Hepatocyte (in vitro differentiated cells): ENCODE data around the gene NYNRIN. TPM values are rescaled to one million over a fixed set of nuclear protein-coding genes. Genes with fewer than 3 reads are reported as not detected.

Source experiments
- DNase-seq: peaks from one replicate; pipeline ENCODE4 v3.0.0-alpha.2; 2016; ENCODE audit warnings: low spot score
- H2AFZ ChIP-seq: fragments of 200-600 bp; sonication (generic); 2 replicates; pipeline ENCODE4 v1.6.0; 2016; ENCODE audit warnings: antibody characterized with exemption, mild to moderate bottlenecking
- H3K27ac ChIP-seq: fragments of 200-600 bp; sonication (generic); 2 replicates; pipeline ENCODE4 v1.5.1; 2016; ENCODE audit warnings: mild to moderate bottlenecking
- H3K27me3 ChIP-seq: fragments of 200-600 bp; sonication (generic); 2 replicates; pipeline ENCODE4 v1.6.1; 2016
- H3K36me3 ChIP-seq: fragments of 200-600 bp; sonication (generic); replicated peaks from 2 replicates; pipeline ENCODE4 v1.5.1; 2016; ENCODE audit warnings: low read depth; ENCODE audit not compliant: insufficient read depth
- H3K4me1 ChIP-seq: fragments of 200-600 bp; sonication (generic); 2 replicates; pipeline ENCODE4 v1.5.1; 2016; ENCODE audit warnings: mild to moderate bottlenecking, moderate library complexity; ENCODE audit not compliant: insufficient read depth
- H3K4me2 ChIP-seq: fragments of 200-600 bp; sonication (generic); 2 replicates; pipeline ENCODE4 v1.6.0; 2016
- H3K4me3 ChIP-seq: fragments of 200-600 bp; sonication (generic); 2 replicates; pipeline ENCODE4 v1.5.1; 2016; ENCODE audit warnings: mild to moderate bottlenecking
- H3K79me2 ChIP-seq: fragments of 200-600 bp; sonication (generic); 2 replicates; pipeline ENCODE4 v1.6.0; 2017; ENCODE audit warnings: mild to moderate bottlenecking
- H3K9me2 ChIP-seq: fragments of 200-600 bp; sonication (generic); replicated peaks from 2 replicates; pipeline ENCODE4 v1.6.0; 2017; ENCODE audit warnings: mild to moderate bottlenecking; ENCODE audit not compliant: insufficient read depth
- H3K9me3 ChIP-seq: fragments of 200-600 bp; sonication (generic); 2 replicates; pipeline ENCODE4 v1.5.1; 2016; ENCODE audit warnings: low read depth, mild to moderate bottlenecking
- H4K20me1 ChIP-seq: fragments of 200-600 bp; sonication (generic); 2 replicates; pipeline ENCODE4 v1.6.0; 2016; ENCODE audit warnings: mild to moderate bottlenecking; ENCODE audit not compliant: insufficient read depth, poor library complexity, severe bottlenecking
- EZH2 ChIP-seq: fragments of 200-600 bp; sonication (generic); IDR thresholded peaks from 2 replicates; pipeline ENCODE4 v1.6.1; 2016; ENCODE audit warnings: antibody characterized with exemption, mild to moderate bottlenecking, borderline replicate concordance
- EZH2phosphoT487 ChIP-seq: fragments of 200-600 bp; sonication (generic); IDR thresholded peaks from one replicate; pipeline ENCODE4 v1.6.1; 2018; ENCODE audit warnings: antibody characterized with exemption, mild to moderate bottlenecking, low read depth, moderate library complexity; ENCODE audit not compliant: unreplicated experiment, severe bottlenecking
- WGBS: methylation state at CpG from one replicate; pipeline ENCODE4 v1.1.6; 2016; ENCODE audit warnings: low lambda C conversion rate; ENCODE audit errors: missing lambda C conversion rate; 5-methylcytosine and 5-hydroxymethylcytosine counted together
- polyA plus RNA-seq: library from polyadenylated mRNA; unstranded; fragments of >200 nt; fragmentation: Nextera tagmentation; extraction: Ambion mirVana; gene quantifications from 2 replicates; pipeline ENCODE4 v1.2.1, GENCODE V29; 2016
- total RNA-seq: library from RNA; depleted of rRNA; stranded (reverse); fragments of >200 nt; gene quantifications from 2 replicates; pipeline ENCODE4 v1.2.3, GENCODE V29; 2014
- TF ChIP-seq, protein P1 (sequence below): fragments of 200-600 bp; sonication (generic); IDR thresholded peaks from 2 replicates; pipeline ENCODE4 v1.5.1; 2016; ENCODE audit warnings: antibody characterized with exemption, mild to moderate bottlenecking; ENCODE audit not compliant: poor library complexity

Gene NYNRIN
- total and polyA plus RNA-seq, 2 experiments from 2014 or later, result 34.5 to 56.5 TPM

DNA sequence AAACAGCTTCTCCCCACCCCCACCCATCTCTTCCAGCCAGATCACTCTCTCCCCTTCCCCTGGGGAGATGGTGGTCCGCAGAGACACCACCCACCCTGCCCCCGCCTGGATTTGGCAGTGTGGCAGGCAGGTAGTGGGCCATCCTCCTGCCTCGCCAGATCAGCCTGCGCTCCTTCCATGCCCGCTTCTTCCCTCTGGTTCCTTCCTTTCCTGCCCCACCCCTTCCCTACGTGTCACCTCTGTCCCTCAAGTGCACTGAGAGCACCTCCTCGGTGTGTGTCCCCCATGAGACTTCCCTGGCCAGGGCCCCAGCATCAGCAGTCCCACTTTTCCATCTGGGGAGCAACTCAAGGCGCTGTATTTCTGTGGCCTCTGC lies 632 bp downstream of the NYNRIN start:
- TF ChIP-seq EZH2, result no peak
- TF ChIP-seq, protein P1, sequence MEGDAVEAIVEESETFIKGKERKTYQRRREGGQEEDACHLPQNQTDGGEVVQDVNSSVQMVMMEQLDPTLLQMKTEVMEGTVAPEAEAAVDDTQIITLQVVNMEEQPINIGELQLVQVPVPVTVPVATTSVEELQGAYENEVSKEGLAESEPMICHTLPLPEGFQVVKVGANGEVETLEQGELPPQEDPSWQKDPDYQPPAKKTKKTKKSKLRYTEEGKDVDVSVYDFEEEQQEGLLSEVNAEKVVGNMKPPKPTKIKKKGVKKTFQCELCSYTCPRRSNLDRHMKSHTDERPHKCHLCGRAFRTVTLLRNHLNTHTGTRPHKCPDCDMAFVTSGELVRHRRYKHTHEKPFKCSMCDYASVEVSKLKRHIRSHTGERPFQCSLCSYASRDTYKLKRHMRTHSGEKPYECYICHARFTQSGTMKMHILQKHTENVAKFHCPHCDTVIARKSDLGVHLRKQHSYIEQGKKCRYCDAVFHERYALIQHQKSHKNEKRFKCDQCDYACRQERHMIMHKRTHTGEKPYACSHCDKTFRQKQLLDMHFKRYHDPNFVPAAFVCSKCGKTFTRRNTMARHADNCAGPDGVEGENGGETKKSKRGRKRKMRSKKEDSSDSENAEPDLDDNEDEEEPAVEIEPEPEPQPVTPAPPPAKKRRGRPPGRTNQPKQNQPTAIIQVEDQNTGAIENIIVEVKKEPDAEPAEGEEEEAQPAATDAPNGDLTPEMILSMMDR, result no peak
- TF ChIP-seq EZH2phosphoT487, result no peak
- Histone ChIP-seq H3K79me2 (peaks cover 55% of the 10 kb centered on the region), H3K27ac (peak overlapping the region; percentile 95), H3K27me3 (no peaks in the 10 kb centered on the region), H3K36me3 (no peaks in the 10 kb centered on the region), H4K20me1 (peaks cover 10% of the 10 kb centered on the region), H3K9me3 (no peaks in the 10 kb centered on the region), H2AFZ (peak overlapping the region; percentile 37), H3K9me2 (no peaks in the 10 kb centered on the region), H3K4me2 (peak overlapping the region; percentile 92), H3K4me1 (peaks cover 60% of the 10 kb centered on the region), H3K4me3 (peak overlapping the region; percentile 60)
- WGBS, result 13% methylated on average over 8 of the region's 8 CpGs
- DNase-seq, result peak; percentile 31

- 56% methylated on average over 4 of the region's 4 CpGs for WGBS
- H3K4me2 ChIP-seq, result peak overlapping the region; percentile 92
- no peak for TF ChIP-seq EZH2phosphoT487
- peak overlapping the region; percentile 60 for H3K4me3 ChIP-seq
- peak overlapping the region; percentile 95 for H3K27ac ChIP-seq
- H3K9me2 ChIP-seq, result no peaks in the 10 kb centered on the region
- peaks cover 14% of the 10 kb centered on the region for H4K20me1 ChIP-seq
- H2AFZ ChIP-seq, result peak overlapping the region; percentile 37
- no peaks in the 10 kb centered on the region for H3K9me3 ChIP-seq
- DNase-seq, result no peak
- peaks cover 64% of the 10 kb centered on the region for H3K4me1 ChIP-seq
- H3K27me3 ChIP-seq, result no peaks in the 10 kb centered on the region
- no peaks in the 10 kb centered on the region for H3K36me3 ChIP-seq
- H3K79me2 ChIP-seq, result peaks cover 63% of the 10 kb centered on the region
Measured at GRCh38 chr14:24399999-24400718, 1.4 kb downstream of the NYNRIN start.

GRCh38 chr14:24401810-24402702 lies 3.3 kb downstream of the NYNRIN start:
- Histone ChIP-seq H3K27me3 (no peaks in the 10 kb centered on the region), H2AFZ (no peak overlapping the region), H4K20me1 (peaks cover 14% of the 10 kb centered on the region), H3K4me3 (peak overlapping the region; percentile 6), H3K4me2 (peak overlapping the region; percentile 92), H3K79me2 (peaks cover 81% of the 10 kb centered on the region), H3K27ac (peak overlapping the region; percentile 25), H3K36me3 (no peaks in the 10 kb centered on the region), H3K4me1 (peaks cover 64% of the 10 kb centered on the region), H3K9me3 (no peaks in the 10 kb centered on the region), H3K9me2 (no peaks in the 10 kb centered on the region)
- no peak for DNase-seq
- TF ChIP-seq EZH2, result no peak
- TF ChIP-seq, protein P1, result no peak
- TF ChIP-seq EZH2phosphoT487, result no peak
- WGBS, result 69% methylated on average over 9 of the region's 9 CpGs
